K562 treated with DMSO at 1 percent for 12 hours (cell line): ENCODE data around the gene OPN1SW. TPM values are rescaled to one million over a fixed set of nuclear protein-coding genes. Genes with fewer than 3 reads are reported as not detected.

Source experiments
- total RNA-seq: library from RNA; unstranded; fragments of 300-600 nt; gene quantifications from 2 replicates; pipeline ENCODE4 v1.2.3, GENCODE V29; 2022; ENCODE audit not compliant: insufficient read depth

Gene OPN1SW
- total RNA-seq, result not detected in 2 replicates

GRCh38 chr7:128775744-128776474 is at the start of gene OPN1SW:
Gene OPN1SW, minus strand, starts transcription at chr7:128775794. Its CDS starts 13 bp downstream, at chr7:128775781.

GRCh38 chr7:128791121-128791971 is 15.8 kb upstream of the OPN1SW start, which contains the start of gene CCDC136:
Gene CCDC136, plus strand, starts transcription at chr7:128791968. Its CDS starts 444 bp downstream, at chr7:128792412.

GRCh38 chr7:128739048-128739962 is 36.3 kb downstream of the OPN1SW start, which contains the start of gene CALU:
Gene CALU, plus strand, starts transcription at chr7:128739359. Its CDS starts 9,225 bp downstream, at chr7:128748584.

Other genes with a start within 250 kb of the OPN1SW start
- gene GARIN1A, start 103.5 kb downstream of the OPN1SW start, total RNA-seq, result 0.52 TPM in 1 of 2 replicates, not detected in the other
- 79.4 and 238 TPM in 2 replicates for gene CALU, start 36.4 kb downstream of the OPN1SW start, total RNA-seq
- gene CCDC136, start 16.2 kb upstream of the OPN1SW start, total RNA-seq, result 10.8 and 47.5 TPM in 2 replicates
- 22.4 and 76.5 TPM in 2 replicates for gene FLNC, start 54.6 kb upstream of the OPN1SW start, total RNA-seq
- 629 and 821 TPM in 2 replicates for gene ATP6V1F, start 87.1 kb upstream of the OPN1SW start, total RNA-seq
- 0.19 and 0.20 TPM in 2 replicates for gene KCP, start 134.9 kb upstream of the OPN1SW start, total RNA-seq
- not detected in 2 replicates for gene IRF5, start 162.1 kb upstream of the OPN1SW start, total RNA-seq